GM18505 (cell line): ENCODE results near the gene HPSE2.
"Not testable (repeated sequence)": the region's sequence is repeated elsewhere in the genome, so short reads cannot be mapped to it uniquely, and the experiment has no call there.

ENCODE experiments used
- ATAC-seq: cut with Tn5 transposase; IDR thresholded peaks from one replicate; pipeline ENCODE4 v1.9.1; 2021; ENCODE audit not compliant: unreplicated experiment
- POLR2A ChIP-seq: IDR thresholded peaks from 4 replicates; pipeline ENCODE4 v1.6.1; 2011; ENCODE audit warnings: borderline replicate concordance; ENCODE audit not compliant: insufficient read depth, insufficient read length; ENCODE audit errors: extremely low read depth

HPSE2 gene

DNA sequence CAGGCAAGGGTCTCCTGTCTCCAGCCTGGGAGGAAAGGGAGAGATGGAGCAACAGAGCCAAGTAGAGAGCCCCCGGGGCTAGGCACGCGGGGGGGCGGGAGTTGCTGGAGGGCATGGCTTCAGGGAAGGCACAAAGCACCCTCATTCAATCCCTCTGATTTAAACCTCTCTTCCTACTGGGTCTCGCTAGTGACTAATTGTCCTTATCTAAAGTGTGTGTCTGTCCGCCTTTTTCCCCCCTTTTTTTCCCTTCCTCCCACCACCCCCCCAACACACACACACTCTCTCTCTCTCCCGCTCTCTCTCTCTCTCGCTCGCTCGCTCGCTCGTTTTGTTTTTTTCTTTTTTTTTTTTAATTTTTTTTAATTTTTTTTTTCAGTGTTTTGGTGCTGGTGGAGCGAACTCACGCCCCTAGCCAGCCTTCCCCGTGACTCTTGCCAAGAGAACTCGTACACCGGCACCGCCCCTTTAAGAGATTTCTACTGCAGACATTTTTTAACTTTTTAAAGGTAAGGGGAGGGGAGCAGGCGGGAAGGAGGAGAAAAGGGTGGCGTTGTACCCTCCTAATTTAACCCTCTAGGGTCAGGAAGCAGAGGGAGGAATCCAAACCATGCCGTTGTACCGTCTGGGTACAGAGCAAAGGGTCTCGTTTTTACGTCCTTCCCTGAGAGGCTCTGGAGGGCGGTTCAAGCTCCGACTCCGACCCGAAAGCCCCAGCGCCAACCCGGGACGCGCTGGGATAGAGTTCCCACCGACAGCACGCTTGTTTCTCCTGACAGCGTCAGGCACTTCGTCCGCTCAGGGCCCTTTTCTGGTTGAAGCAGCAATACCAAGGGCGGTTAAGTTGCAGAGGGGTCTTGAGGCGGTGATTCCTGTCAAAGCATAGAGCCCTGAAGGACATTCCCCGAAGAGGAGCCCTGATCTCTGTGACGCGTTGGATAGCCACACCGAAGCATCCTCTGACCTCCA, at the start of gene HPSE2:
Gene HPSE2 (minus strand): TSS at position 195 of the 969 bp plus-strand sequence.
- ATAC-seq: no peak
- no peak for TF ChIP-seq POLR2A

- ATAC-seq: no peak
- no peak for TF ChIP-seq POLR2A
These were observed 44.8 kb upstream of the HPSE2 start for GRCh38 chr10:99280472-99280871.

DNA sequence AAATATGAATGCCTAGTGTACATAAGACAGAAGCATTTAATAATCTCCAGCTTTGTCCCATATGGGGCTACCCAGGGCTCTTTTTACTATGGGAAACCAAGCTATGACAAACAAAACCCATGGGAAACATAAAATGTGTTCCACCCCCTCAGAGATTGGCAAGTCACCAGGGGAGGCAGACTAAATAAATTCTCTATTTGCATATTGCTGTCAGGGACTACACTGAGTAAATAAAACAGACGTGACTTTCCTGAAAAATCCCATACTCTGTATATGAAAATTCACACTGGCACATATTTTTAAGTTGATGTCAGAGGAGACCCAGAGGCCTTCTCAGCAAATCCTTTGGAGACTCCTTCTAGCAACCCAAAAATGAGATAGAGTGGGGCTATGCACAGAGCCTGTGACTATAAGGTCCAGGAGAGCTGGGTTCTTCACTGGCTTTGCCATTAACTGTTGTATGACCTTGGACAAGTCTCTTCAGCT, 44.0 kb upstream of the HPSE2 start:
- no peak for ATAC-seq
- no peak for TF ChIP-seq POLR2A

DNA sequence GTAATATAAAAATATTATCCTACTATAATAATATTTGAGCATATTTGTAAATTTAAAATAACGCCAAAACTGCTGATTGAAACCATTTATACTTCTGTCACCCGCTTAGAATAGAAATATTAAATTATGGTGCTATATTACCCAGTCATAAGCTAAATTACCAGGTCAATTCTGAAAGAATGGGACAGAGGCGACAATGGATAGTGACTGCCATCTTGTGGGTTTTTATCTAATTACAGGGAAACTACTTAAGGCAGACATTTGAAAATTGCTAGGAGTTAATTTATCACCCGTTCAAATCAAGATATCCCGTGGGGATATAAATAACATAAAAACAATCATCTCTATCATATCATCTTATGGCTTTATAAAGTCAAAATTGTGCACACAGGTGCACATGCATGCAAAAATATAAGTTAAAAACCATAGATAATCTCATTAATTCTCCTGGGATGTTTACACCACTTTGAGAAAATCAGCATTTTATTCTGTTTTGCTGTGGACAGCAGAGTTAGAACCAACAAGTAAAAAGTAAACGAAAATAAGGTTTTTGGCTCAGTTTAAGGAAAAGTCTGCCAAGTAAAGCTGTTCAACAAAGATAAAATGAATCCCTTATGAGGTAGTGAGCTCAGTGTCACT, 41.3 kb upstream of the HPSE2 start:
- TF ChIP-seq POLR2A: no peak
- ATAC-seq: no peak

- no peak for ATAC-seq
- no peak for TF ChIP-seq POLR2A
These were observed 30.7 kb upstream of the HPSE2 start for GRCh38 chr10:99266383-99266782.

GRCh38 chr10:99248824-99249223, 13.2 kb upstream of the HPSE2 start:
- no peak for TF ChIP-seq POLR2A
- no peak for ATAC-seq

GRCh38 chr10:99247893-99248292, 12.2 kb upstream of the HPSE2 start:
- ATAC-seq: not testable (repeated sequence)

DNA sequence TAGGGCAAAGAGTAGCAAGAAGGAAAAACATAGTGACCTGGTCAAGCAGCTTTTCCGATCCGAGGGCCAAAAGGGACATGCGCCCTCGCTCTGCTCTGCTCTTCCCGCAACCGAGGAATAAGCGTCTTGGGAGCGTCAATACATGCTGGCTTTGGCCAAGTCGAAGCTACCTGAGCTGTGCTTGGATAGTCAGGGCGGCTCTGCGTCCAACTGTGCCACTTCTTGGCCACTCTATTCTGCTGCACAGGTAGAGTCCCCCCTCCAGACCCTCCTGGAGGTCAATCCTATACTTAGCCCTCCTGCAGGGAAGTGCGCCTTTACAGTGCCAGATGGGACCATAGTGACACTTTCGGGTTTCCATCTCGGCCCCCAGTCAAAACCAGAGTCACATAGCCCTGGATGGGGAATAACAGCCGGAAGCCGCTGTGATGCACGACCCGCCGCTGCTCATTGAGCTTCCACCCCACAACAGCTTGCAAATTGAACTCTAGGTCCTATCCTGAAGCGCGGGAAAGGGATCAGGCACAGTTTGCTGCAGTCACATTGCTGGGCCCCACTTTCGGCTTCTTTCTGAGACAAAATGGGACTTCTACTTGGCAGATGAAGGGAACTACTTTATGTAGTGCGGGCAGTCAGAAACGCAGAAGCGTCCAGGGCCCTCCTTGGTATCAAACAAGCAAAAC, 1.1 kb upstream of the HPSE2 start:
- no peak for ATAC-seq
- no peak for TF ChIP-seq POLR2A

DNA sequence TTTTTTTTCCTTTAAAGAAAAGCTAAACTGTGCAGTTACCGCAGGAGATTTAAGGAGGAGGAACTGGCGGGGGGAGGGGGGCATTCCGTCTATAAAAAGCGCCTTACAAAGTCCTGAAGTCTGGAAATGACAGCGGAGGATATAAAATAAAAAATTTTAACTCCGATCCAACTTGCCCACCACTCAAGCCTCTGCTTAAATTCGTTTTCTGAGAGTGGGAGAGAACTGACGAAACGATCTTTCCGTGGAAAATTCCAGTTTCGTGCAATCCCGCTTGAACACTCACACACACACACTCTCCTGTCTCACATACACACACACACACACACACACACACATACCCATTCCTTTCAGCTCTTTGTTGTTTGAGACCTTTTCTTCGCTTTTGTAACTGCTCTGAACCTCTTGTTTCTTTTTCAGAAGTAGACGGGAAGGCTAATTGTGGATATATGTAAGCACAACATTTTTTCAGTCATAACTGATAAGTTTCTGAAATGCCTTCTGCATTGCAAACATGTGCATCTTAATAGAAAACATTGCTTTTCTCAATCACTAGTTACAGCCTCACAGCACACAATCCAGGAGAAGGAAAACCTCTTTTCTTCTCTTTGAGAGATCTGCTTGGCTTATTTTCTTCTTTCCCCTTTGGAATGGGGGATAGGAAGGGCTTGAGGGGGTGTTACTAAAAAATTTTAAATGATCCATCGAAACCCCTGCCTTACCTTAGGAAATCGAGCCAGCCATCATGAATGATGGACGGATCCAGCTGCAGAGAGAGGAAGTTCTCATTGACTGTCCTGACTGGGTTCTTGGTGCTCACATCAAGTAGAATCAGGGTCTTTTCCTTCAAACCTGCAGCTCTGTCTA, 628 bp downstream of the HPSE2 start:
- TF ChIP-seq POLR2A: no peak
- no peak for ATAC-seq

DNA sequence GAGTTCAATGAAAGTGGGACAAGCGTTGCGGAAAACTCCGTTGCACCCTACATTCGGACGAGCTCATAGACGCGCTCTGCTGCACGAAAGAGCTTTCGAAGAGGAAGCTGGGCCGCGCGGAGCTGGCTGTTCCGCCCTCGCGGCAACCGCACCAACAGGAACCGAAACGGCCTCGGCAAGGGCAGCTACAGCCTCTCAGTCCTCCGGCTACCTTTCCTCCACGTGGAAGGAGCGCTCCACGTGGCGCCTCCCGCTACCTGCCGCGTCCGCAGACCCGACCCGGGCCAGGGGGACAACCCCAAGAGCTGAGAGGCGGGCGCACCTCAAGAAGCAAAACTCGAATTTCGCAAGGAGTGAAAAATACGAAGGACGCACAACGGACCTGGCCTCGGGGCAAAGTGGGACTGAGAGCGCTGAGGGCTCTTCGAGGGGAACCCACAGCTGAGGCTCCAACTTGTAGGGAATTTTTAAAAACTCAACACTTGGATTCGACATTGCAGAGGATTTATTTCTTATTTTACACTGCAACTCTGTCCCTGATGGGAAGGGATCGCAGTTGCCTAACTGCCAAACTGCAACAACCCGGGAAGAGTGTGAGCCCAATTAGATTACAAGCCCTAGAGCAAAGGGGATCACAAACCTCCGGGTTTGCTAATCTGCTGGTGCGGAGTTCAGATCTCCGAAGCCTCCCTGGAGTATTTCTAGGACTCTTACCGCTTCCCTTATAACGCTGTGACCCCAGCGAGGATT, 1.4 kb downstream of the HPSE2 start:
- peak; percentile 96 for ATAC-seq
- TF ChIP-seq POLR2A: no peak

GRCh38 chr10:99233689-99234037, 2.0 kb downstream of the HPSE2 start:
- ATAC-seq: no peak
- TF ChIP-seq POLR2A: no peak

GRCh38 chr10:99233000-99233688, 2.5 kb downstream of the HPSE2 start:
- no peak for ATAC-seq
- TF ChIP-seq POLR2A: no peak

DNA sequence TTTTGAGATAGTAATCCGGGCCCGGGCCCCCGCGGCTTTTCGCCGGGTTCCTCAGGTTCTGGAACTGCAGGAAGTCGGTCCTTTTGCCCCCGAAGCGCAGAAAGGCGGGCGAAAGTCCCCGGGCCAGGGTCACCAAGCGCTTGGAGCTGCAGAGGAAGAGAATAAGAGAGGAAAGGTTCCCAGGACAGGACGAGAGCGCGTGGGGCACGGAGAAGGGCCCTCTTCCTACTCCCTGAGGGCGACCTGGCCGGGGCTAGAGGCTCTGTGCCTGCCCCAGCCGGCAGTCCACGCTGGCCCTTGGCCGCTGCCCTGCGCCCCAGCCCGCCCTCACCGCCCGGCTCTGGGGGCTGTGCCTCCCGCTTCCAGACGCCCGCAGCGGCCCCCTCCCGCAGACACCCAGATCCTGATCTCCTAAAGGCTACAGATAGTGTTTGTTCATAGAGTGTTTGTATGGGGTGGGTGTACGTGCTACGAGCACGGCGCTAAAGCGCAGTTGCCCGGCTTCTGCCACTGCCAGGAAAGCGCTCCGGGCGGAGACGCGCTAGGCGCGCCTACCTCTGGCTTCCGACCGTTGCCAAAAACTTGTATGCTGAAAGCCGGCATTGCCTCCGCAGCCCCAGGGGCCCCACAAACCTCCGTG, 3.2 kb downstream of the HPSE2 start:
- no peak for TF ChIP-seq POLR2A
- ATAC-seq: no peak
